H1 (cell line): ENCODE results near the gene ZNF407. TPM values are rescaled to one million over a fixed set of nuclear protein-coding genes. Genes with fewer than 3 reads are reported as not detected.

Experiments
- CTCF ChIA-PET: fragments of 300-600 bp; sonication (Branson Sonifier 250); formaldehyde crosslinking; loops from one replicate; lab custom pipeline; 2021; ENCODE audit not compliant: partially characterized antibody; lab: Charles Lee
- POLR2A ChIA-PET: fragments of 300-600 bp; sonication (Branson Sonifier 250); formaldehyde crosslinking; loops from one replicate; lab custom pipeline; 2021; ENCODE audit warnings: inconsistent platforms; ENCODE audit not compliant: partially characterized antibody; lab: Charles Lee
- DNase-seq, 2 experiments: peaks; one replicate each; pipeline versions ENCODE4 v3.0.0 to v3.0.0-alpha.2; 2010 to 2022; ENCODE audit warnings: low spot score in 2 of 2, low read depth in 1 of 2, mixed read lengths in 1 of 2
- FAIRE-seq: peaks from 2 replicates; lab custom pipeline; 2011; peaks lifted over from hg19 to GRCh38; lab: Jason Lieb, UNC
- H2AFZ ChIP-seq: 2 replicates; pipeline ENCODE4 v1.8.1; 2012; ENCODE audit warnings: low read length, inconsistent platforms
- H2AK5ac ChIP-seq: 2 replicates; pipeline ENCODE4 v1.6.1; 2013; ENCODE audit warnings: low read depth, low read length
- H2BK120ac ChIP-seq: replicated peaks from 2 replicates; pipeline ENCODE3; 2013; ENCODE audit warnings: low read depth, low read length, inconsistent platforms
- H2BK12ac ChIP-seq: 2 replicates; pipeline ENCODE4 v1.6.1; 2013; ENCODE audit warnings: low read depth, low read length
- H2BK15ac ChIP-seq: 2 replicates; pipeline ENCODE4 v1.6.1; 2013; ENCODE audit warnings: low read length
- H2BK20ac ChIP-seq: 2 replicates; pipeline ENCODE4 v1.6.1; 2013; ENCODE audit warnings: low read length
- H2BK5ac ChIP-seq: 2 replicates; pipeline ENCODE4 v1.6.1; 2013; ENCODE audit warnings: low read depth, low read length
- H3K14ac ChIP-seq: 2 replicates; pipeline ENCODE4 v1.6.1; 2013; ENCODE audit warnings: inconsistent platforms; ENCODE audit not compliant: insufficient read length
- H3K18ac ChIP-seq: 2 replicates; pipeline ENCODE4 v1.6.1; 2013; ENCODE audit warnings: low read length; ENCODE audit errors: extremely low read depth
- H3K23ac ChIP-seq: 2 replicates; pipeline ENCODE4 v1.6.1; 2013; ENCODE audit warnings: inconsistent platforms; ENCODE audit not compliant: insufficient read length
- H3K23me2 ChIP-seq: 2 replicates; pipeline ENCODE4 v1.6.1; 2013; ENCODE audit warnings: low read depth, low read length
- H3K27ac ChIP-seq: 2 replicates; pipeline ENCODE4 v1.6.1; 2011; ENCODE audit warnings: low read depth, low read length, inconsistent platforms
- H3K27me3 ChIP-seq, 4 experiments: replicated peaks in 1 of 4; 1 replicate in 1 of 4; 2 replicates in 3 of 4; pipeline versions ENCODE4 v1.6.1 to v1.8.1; 2011 to 2013; ENCODE audit warnings: low read length in 3 of 4, mild to moderate bottlenecking in 3 of 4, inconsistent platforms in 2 of 4, mixed read lengths in 2 of 4, moderate library complexity in 1 of 4; ENCODE audit not compliant: control insufficient read depth in 3 of 4, insufficient read depth in 3 of 4; ENCODE audit errors: extremely low read depth in 1 of 4
- H3K36me3 ChIP-seq, 4 experiments: 2 replicates each; pipeline versions ENCODE4 v1.6.1 to v1.8.1; 2011 to 2013; ENCODE audit warnings: mild to moderate bottlenecking in 4 of 4, low read length in 3 of 4, moderate library complexity in 2 of 4, control low read depth in 1 of 4, inconsistent platforms in 1 of 4; ENCODE audit not compliant: insufficient read depth in 4 of 4, control insufficient read depth in 2 of 4
- H3K4ac ChIP-seq: replicated peaks from 2 replicates; pipeline ENCODE3; 2013; ENCODE audit warnings: low read length, low read depth, mixed read lengths, inconsistent platforms; ENCODE audit not compliant: insufficient read length
- H3K4me1 ChIP-seq, 4 experiments: replicated peaks in 1 of 4; 1 replicate in 1 of 4; 2 replicates in 3 of 4; pipeline versions ENCODE4 v1.6.1 to v1.8.1; 2011 to 2013; ENCODE audit warnings: low read length in 3 of 4, inconsistent platforms in 2 of 4, mixed read lengths in 1 of 4; ENCODE audit not compliant: insufficient read depth in 4 of 4, control insufficient read depth in 3 of 4
- H3K4me2 ChIP-seq, 2 experiments: 2 replicates each; pipeline versions ENCODE4 v1.6.1 to v1.8.1; 2011 to 2013; ENCODE audit warnings: low read depth in 2 of 2, low read length in 2 of 2, control low read depth in 1 of 2, inconsistent platforms in 1 of 2, mild to moderate bottlenecking in 1 of 2; ENCODE audit not compliant: insufficient read depth in 1 of 2
- H3K4me3 ChIP-seq, 4 experiments: fragments of 200-600, 300-600 bp in 1 of 4; sonication (generic), shearing (Covaris generic), sonication (Bioruptor Twin) in 1 of 4; 2 replicates each; pipeline versions ENCODE4 v1.5.1 to v1.8.1; 2011 to 2016; ENCODE audit warnings: low read length in 4 of 4, low read depth in 3 of 4, control low read depth in 2 of 4, inconsistent platforms in 2 of 4, mild to moderate bottlenecking in 2 of 4, mixed read lengths in 1 of 4, moderate library complexity in 1 of 4; ENCODE audit not compliant: insufficient read depth in 2 of 4; ENCODE audit errors: extremely low read depth in 1 of 4
- H3K56ac ChIP-seq: replicated peaks from 2 replicates; pipeline ENCODE3; 2013; ENCODE audit warnings: low read depth, mild to moderate bottlenecking, mixed read lengths, low read length, inconsistent platforms; ENCODE audit not compliant: insufficient read length
- H3K79me1 ChIP-seq: 2 replicates; pipeline ENCODE4 v1.6.1; 2013; ENCODE audit warnings: low read depth, low read length, control low read depth
- H3K79me2 ChIP-seq, 2 experiments: 2 replicates each; pipeline versions ENCODE4 v1.6.1 to v1.8.1; 2012 to 2013; ENCODE audit warnings: low read length in 2 of 2, mild to moderate bottlenecking in 2 of 2, inconsistent platforms in 1 of 2; ENCODE audit not compliant: insufficient read depth in 2 of 2, control insufficient read depth in 1 of 2
- H3K9ac ChIP-seq, 4 experiments: replicated peaks in 1 of 4; 1 replicate in 1 of 4; 2 replicates in 3 of 4; pipeline versions ENCODE4 v1.6.1 to v1.8.1; 2011 to 2013; ENCODE audit warnings: low read depth in 3 of 4, low read length in 3 of 4, control low read depth in 2 of 4, mild to moderate bottlenecking in 2 of 4, moderate library complexity in 2 of 4, inconsistent platforms in 1 of 4; ENCODE audit errors: extremely low read depth in 1 of 4
- H3K9me3 ChIP-seq, 2 experiments: 2 replicates each; pipeline versions ENCODE4 v1.6.1 to v1.8.1; 2012 to 2013; ENCODE audit warnings: mild to moderate bottlenecking in 2 of 2, moderate library complexity in 2 of 2, control low read depth in 1 of 2, inconsistent platforms in 1 of 2, low read depth in 1 of 2, low read length in 1 of 2, mixed read lengths in 1 of 2; ENCODE audit not compliant: insufficient read depth in 2 of 2
- H4K20me1 ChIP-seq, 2 experiments: replicated peaks in 1 of 2; 2 replicates each; pipeline versions ENCODE3 to v1.8.1; 2011 to 2013; ENCODE audit warnings: inconsistent platforms in 2 of 2, low read length in 2 of 2, mild to moderate bottlenecking in 1 of 2; ENCODE audit not compliant: insufficient read depth in 2 of 2, control insufficient read depth in 1 of 2
- H4K5ac ChIP-seq: 2 replicates; pipeline ENCODE4 v1.6.1; 2013; ENCODE audit warnings: low read length, low read depth, mixed read lengths, inconsistent platforms; ENCODE audit not compliant: insufficient read length
- H4K8ac ChIP-seq: 2 replicates; pipeline ENCODE4 v1.8.0; 2013; ENCODE audit warnings: mild to moderate bottlenecking, moderate library complexity, low read length, inconsistent platforms; ENCODE audit not compliant: insufficient read depth; ENCODE audit errors: extremely low read depth
- H4K91ac ChIP-seq: replicated peaks from 2 replicates; pipeline ENCODE3; 2013; ENCODE audit warnings: low read length, mixed read lengths, inconsistent platforms; ENCODE audit not compliant: insufficient read length
- CHD2 ChIP-seq: IDR thresholded peaks from 2 replicates; pipeline ENCODE4 v1.6.1; 2012; ENCODE audit warnings: low read length, improper control_type of control experiment
- GTF2F1 ChIP-seq: IDR thresholded peaks from 2 replicates; pipeline ENCODE4 v1.6.1; 2012; ENCODE audit warnings: low read depth, low read length, improper control_type of control experiment, borderline replicate concordance
- KDM5A ChIP-seq: fragments of 200-600 bp; IDR thresholded peaks from 2 replicates; pipeline ENCODE4 v1.7.1; 2012; ENCODE audit warnings: mild to moderate bottlenecking, low read length, inconsistent platforms, mixed read lengths
- SRF ChIP-seq: IDR thresholded peaks from 2 replicates; pipeline ENCODE4 v1.6.1; 2011; ENCODE audit warnings: mild to moderate bottlenecking, low read depth, low read length, moderate library complexity
- WGBS, 2 experiments: shearing (Covaris generic) in 1 of 2; methylation state at CpG; one replicate each; pipeline versions ENCODE4 v1.1.6 to v1.1.7; 2013 to 2015; ENCODE audit warnings: low lambda C conversion rate in 2 of 2, mixed read lengths in 2 of 2, inconsistent platforms in 1 of 2, low coverage in 1 of 2, missing lambda C conversion rate in 1 of 2; ENCODE audit not compliant: insufficient replicate concordance in 2 of 2, insufficient coverage in 1 of 2, insufficient read length in 1 of 2; ENCODE audit errors: extremely low coverage in 1 of 2, missing lambda C conversion rate in 1 of 2; 5-methylcytosine and 5-hydroxymethylcytosine counted together
- polyA plus RNA-seq, 7 experiments: library from polyadenylated mRNA; depleted of rRNA in 3 of 7; stranded (reverse) in 5 of 7; unstranded in 2 of 7; fragments of >200 nt in 5 of 7; fragments of 200-250 nt in 2 of 7; gene quantifications; 1 replicate in 5 of 7; 2 replicates in 1 of 7; 4 replicates in 1 of 7; pipeline versions ENCODE4 v1.2.1 to v1.2.3, GENCODE V29; 2011 to 2013; ENCODE audit warnings: missing spikeins in 2 of 7, mixed read lengths in 2 of 7
- total RNA-seq: library from RNA; stranded (reverse); fragmentation: NEBNext Ultra II Directional; extraction: Animal tissue kit (Norgen Biotek cat#: 25700); gene quantifications from 2 replicates; pipeline ENCODE4 v1.2.1, GENCODE V29; 2021

The ZNF407 gene
- total and polyA plus RNA-seq, 2 of the 8 experiments (the other 6 are each of a cell fraction or from before 2014, with no cell fraction given) = 1.5 to 6.8 TPM

- H4K20me1 ChIP-seq = no peaks in the 10 kb centered on the region
- no peak overlapping the region for H2BK5ac ChIP-seq
- no peaks in the 10 kb centered on the region for H3K9me3 ChIP-seq
- POLR2A ChIA-PET = no interaction called here
- no peaks in the 10 kb centered on the region for H3K79me1 ChIP-seq
- H3K56ac ChIP-seq = no peak overlapping the region
- no peaks in the 10 kb centered on the region for H3K23me2 ChIP-seq
- H3K14ac ChIP-seq = no peak overlapping the region
- H2BK15ac ChIP-seq = no peak overlapping the region
- H2BK20ac ChIP-seq = no peak overlapping the region
- H3K27ac ChIP-seq = no peak overlapping the region
- no peak overlapping the region for H3K4me2 ChIP-seq
- H3K18ac ChIP-seq = no peak overlapping the region
- no peaks in the 10 kb centered on the region for H3K36me3 ChIP-seq
- WGBS, 2 experiments = 98% methylated on average over 3 of the region's 3 CpGs; no CpG with 5 or more reads in 1 of the 2 experiments
- no peak overlapping the region for H2AK5ac ChIP-seq
- TF ChIP-seq CHD2 = no peak
- no peak for TF ChIP-seq KDM5A
- no peak for TF ChIP-seq SRF
- no peak for TF ChIP-seq GTF2F1
- no peak overlapping the region for H3K9ac ChIP-seq
- no peak overlapping the region for H3K23ac ChIP-seq
- H3K27me3 ChIP-seq = no peaks in the 10 kb centered on the region
- no peak overlapping the region for H3K4ac ChIP-seq
- no peaks in the 10 kb centered on the region for H3K79me2 ChIP-seq
- no peak overlapping the region for H2AFZ ChIP-seq
- no peak for DNase-seq
- no peak overlapping the region for H2BK120ac ChIP-seq
- H3K4me3 ChIP-seq = no peak overlapping the region
- no peak overlapping the region for H4K91ac ChIP-seq
- CTCF ChIA-PET = interaction anchor here (1.2 kb wide), 1 partner anchor 16 kb away, joined by 3 read pairs; no protein-coding TSS in a partner anchor
- no peak overlapping the region for H2BK12ac ChIP-seq
- no peak for FAIRE-seq
- H4K5ac ChIP-seq = peak overlapping the region; percentile 29
- peaks cover 0 to 17% (median 14%) of the 10 kb centered on the region in 4 experiments; a peak in 5 of 7 replicates for H3K4me1 ChIP-seq
- no peak overlapping the region for H4K8ac ChIP-seq
These were observed 349.1 kb downstream of the ZNF407 start for GRCh38 chr18:74946646-74947375.
